IPS DF 6.9 (cell line): ENCODE results near the gene WDR13.

Experiments
- DNase-seq: peaks from one replicate; pipeline ENCODE4 v3.0.0-alpha.2; 2013; ENCODE audit warnings: low read depth, low spot score
- H3K27ac ChIP-seq: one replicate; pipeline ENCODE4 v1.5.1; 2013; ENCODE audit warnings: low read length, control low read depth
- H3K27me3 ChIP-seq: 2 replicates; pipeline ENCODE4 v1.6.1; 2013; ENCODE audit warnings: mild to moderate bottlenecking, low read length; ENCODE audit not compliant: control insufficient read depth, insufficient read depth
- H3K36me3 ChIP-seq: 2 replicates; pipeline ENCODE4 v1.6.1; 2013; ENCODE audit warnings: low read length; ENCODE audit not compliant: control insufficient read depth, insufficient read depth
- H3K4me1 ChIP-seq: 2 replicates; pipeline ENCODE4 v1.6.1; 2013; ENCODE audit warnings: low read length; ENCODE audit not compliant: control insufficient read depth, insufficient read depth
- H3K4me3 ChIP-seq: 2 replicates; pipeline ENCODE4 v1.5.1; 2013; ENCODE audit warnings: mild to moderate bottlenecking, low read length
- H3K9me3 ChIP-seq: 2 replicates; pipeline ENCODE4 v1.6.1; 2013; ENCODE audit warnings: low read length, inconsistent platforms; ENCODE audit not compliant: control insufficient read depth, insufficient read depth
- WGBS: extraction: QIAGEN DNeasy Blood & Tissue Kit; methylation state at CpG from one replicate; pipeline ENCODE4 v1.1.7; 2013; ENCODE audit warnings: mixed read lengths, missing lambda C conversion rate; ENCODE audit not compliant: insufficient read length, insufficient coverage; 5-methylcytosine and 5-hydroxymethylcytosine counted together

Gene WDR13

DNA sequence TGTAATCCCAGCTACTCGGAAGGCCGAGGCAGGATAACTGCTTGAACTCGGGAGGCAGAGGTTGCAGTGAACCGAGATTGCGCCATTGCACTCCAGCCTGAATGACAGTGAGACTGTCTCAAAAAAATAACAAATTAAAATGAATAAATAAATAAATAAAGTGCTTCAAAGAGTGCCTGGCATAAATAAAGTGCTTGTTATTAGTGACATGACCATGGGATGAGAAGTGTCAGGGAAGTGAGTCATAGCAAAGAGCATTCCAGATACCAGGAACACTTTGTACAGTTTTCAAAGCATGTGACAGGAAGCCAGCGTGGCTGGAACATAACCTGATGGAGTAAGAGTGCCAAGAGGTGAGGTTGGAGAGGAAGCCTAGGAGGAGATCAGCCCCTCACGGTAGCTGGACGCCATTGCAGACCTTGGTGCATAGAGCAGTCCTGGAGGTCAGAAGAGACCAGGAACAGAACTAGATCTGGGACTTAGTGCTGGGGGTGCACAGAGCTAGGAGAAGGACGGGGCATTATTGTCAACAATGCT, 6.0 kb upstream of the WDR13 start:
- no peak overlapping the region for H3K4me3 ChIP-seq
- no peak overlapping the region for H3K27ac ChIP-seq
- WGBS, result no CpG with 5 or more reads among the region's 9 CpGs
- no peak for DNase-seq
- no peaks in the 10 kb centered on the region for H3K27me3 ChIP-seq
- H3K4me1 ChIP-seq, result no peaks in the 10 kb centered on the region
- no peaks in the 10 kb centered on the region for H3K36me3 ChIP-seq
- no peaks in the 10 kb centered on the region for H3K9me3 ChIP-seq

GRCh38 chrX:48592971-48593370, 4.3 kb upstream of the WDR13 start:
- Histone ChIP-seq H3K4me1 (no peaks in the 10 kb centered on the region), H3K36me3 (no peaks in the 10 kb centered on the region), H3K9me3 (no peaks in the 10 kb centered on the region), H3K4me3 (no peak overlapping the region), H3K27ac (no peak overlapping the region), H3K27me3 (no peaks in the 10 kb centered on the region)
- no peak for DNase-seq
- no CpG with 5 or more reads among the region's 5 CpGs for WGBS

DNA sequence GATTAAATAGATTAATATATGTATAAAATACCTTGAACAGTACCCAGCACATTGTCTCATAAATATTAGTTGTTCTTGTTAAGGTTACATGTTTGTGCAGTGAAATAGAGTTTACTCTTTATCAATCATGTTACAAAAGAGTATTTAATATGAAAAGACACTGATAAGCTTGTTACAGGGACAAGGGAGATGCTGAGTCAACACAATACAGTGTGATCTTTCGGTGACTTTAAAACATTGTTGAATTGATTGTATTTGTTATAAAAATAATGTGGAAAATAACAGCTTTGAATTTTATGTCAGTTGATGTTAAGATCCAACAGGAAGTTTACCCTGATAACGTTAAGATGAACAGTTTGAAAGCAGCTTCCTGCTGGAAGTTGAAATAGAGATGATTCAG, 1.4 kb upstream of the WDR13 start:
- Histone ChIP-seq H3K36me3 (peaks cover 3% of the 10 kb centered on the region; the same call in 1 of the 2 replicates), H3K9me3 (no peaks in the 10 kb centered on the region), H3K4me3 (no peak overlapping the region), H3K27ac (no peak overlapping the region), H3K27me3 (no peaks in the 10 kb centered on the region), H3K4me1 (no peaks in the 10 kb centered on the region)
- no peak for DNase-seq
- no CpG with 5 or more reads among the region's 2 CpGs for WGBS

- no peak for DNase-seq
- WGBS, result no CpG with 5 or more reads among the region's 25 CpGs
- H3K36me3 ChIP-seq, result peaks cover 6% of the 10 kb centered on the region; the same call in 1 of the 2 replicates
- no peaks in the 10 kb centered on the region for H3K9me3 ChIP-seq
- no peaks in the 10 kb centered on the region for H3K27me3 ChIP-seq
- no peak overlapping the region for H3K27ac ChIP-seq
- H3K4me1 ChIP-seq, result no peaks in the 10 kb centered on the region
- H3K4me3 ChIP-seq, result no peak overlapping the region
These were observed 1.3 kb downstream of the WDR13 start for GRCh38 chrX:48598614-48599013.

GRCh38 chrX:48599341-48599740, 2.0 kb downstream of the WDR13 start:
- no peaks in the 10 kb centered on the region for H3K9me3 ChIP-seq
- no peak for DNase-seq
- no peaks in the 10 kb centered on the region for H3K4me1 ChIP-seq
- peaks cover 6% of the 10 kb centered on the region; the same call in 1 of the 2 replicates for H3K36me3 ChIP-seq
- no CpG with 5 or more reads among the region's 20 CpGs for WGBS
- H3K27ac ChIP-seq, result no peak overlapping the region
- no peaks in the 10 kb centered on the region for H3K27me3 ChIP-seq
- H3K4me3 ChIP-seq, result no peak overlapping the region

DNA sequence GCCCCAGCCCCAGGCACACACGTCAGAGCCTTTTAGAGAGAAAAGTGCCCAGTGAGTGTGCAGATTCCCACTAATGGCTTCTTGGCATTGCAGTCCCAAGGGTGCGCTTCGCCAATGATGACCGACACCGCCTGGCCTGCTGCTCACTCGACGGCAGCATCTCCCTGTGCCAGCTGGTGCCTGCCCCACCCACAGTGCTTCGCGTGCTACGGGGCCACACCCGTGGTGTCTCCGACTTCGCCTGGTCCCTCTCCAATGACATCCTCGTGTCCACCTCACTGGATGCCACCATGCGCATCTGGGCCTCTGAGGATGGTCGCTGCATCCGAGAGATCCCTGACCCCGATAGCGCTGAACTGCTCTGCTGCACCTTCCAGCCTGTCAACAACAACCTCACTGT, 2.9 kb downstream of the WDR13 start:
- no peak for DNase-seq
- Histone ChIP-seq H3K9me3 (no peaks in the 10 kb centered on the region), H3K4me1 (no peaks in the 10 kb centered on the region), H3K27me3 (no peaks in the 10 kb centered on the region), H3K36me3 (peaks cover 6% of the 10 kb centered on the region; the same call in 1 of the 2 replicates), H3K4me3 (no peak overlapping the region), H3K27ac (no peak overlapping the region)
- no CpG with 5 or more reads among the region's 19 CpGs for WGBS

- no peak for DNase-seq
These were observed 4.6 kb downstream of the WDR13 start for GRCh38 chrX:48601741-48602394.

DNA sequence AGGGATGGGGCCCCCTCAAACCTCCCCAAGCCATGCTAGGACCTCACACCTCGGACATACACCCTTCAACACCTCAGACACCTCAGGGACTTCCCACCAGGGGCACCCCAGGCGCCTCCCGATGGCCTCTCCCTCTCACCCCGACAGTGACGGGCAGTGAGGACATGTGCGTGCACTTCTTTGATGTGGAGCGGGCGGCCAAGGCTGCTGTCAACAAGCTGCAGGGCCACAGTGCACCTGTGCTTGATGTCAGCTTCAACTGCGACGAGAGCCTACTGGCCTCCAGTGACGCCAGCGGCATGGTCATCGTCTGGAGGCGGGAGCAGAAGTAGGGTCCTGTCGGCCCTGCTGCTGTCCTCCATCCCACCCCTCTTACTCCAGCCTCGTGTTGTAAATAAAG, 7.4 kb downstream of the WDR13 start:
- H3K9me3 ChIP-seq, result no peaks in the 10 kb centered on the region
- 0 out of 2 replicates have a peak, but pooled peaks cover 3% of the 10 kb centered on the region for H3K36me3 ChIP-seq
- no peak overlapping the region for H3K4me3 ChIP-seq
- no peak for DNase-seq
- H3K27me3 ChIP-seq, result no peaks in the 10 kb centered on the region
- H3K27ac ChIP-seq, result no peak overlapping the region
- WGBS, result no CpG with 5 or more reads among the region's 16 CpGs
- 0 out of 2 replicates have a peak, but pooled peaks cover 1% of the 10 kb centered on the region for H3K4me1 ChIP-seq

More at GRCh38 chrX:48601741-48602394, 4.6 kb downstream of the WDR13 start:
- no peaks in the 10 kb centered on the region for H3K9me3 ChIP-seq
- H3K36me3 ChIP-seq, result peaks cover 6% of the 10 kb centered on the region; the same call in 1 of the 2 replicates
- no peaks in the 10 kb centered on the region for H3K27me3 ChIP-seq
- H3K4me3 ChIP-seq, result no peak overlapping the region
- 0 out of 2 replicates have a peak, but pooled peaks cover 1% of the 10 kb centered on the region for H3K4me1 ChIP-seq
- H3K27ac ChIP-seq, result no peak overlapping the region
- WGBS, result no CpG with 5 or more reads among the region's 17 CpGs

DNA sequence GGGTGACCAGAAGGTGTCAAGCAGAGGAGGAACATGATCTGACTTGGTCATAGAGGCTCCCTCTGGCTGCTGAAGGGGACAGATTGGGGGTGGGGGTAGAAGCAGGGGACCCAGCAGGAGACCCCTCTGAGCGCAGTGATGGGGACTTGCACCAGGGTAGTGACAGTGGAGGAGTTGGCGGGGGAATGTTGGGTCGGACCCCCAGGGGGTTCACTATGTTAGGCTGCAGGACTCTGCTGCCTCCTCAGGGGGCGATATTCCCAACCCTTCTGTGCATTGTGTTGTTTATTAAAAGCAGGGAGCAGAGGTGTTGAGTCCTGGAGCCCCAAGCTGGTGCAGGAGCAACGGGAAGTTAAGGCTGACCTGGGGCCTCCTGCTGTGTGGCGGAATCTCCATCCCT, 8.8 kb downstream of the WDR13 start:
- Histone ChIP-seq H3K27me3 (no peaks in the 10 kb centered on the region), H3K4me3 (no peak overlapping the region), H3K36me3 (0 out of 2 replicates have a peak, but pooled peaks cover 3% of the 10 kb centered on the region), H3K4me1 (0 out of 2 replicates have a peak, but pooled peaks cover 1% of the 10 kb centered on the region), H3K27ac (no peak overlapping the region), H3K9me3 (no peaks in the 10 kb centered on the region)
- no peak for DNase-seq
- WGBS, result no CpG with 5 or more reads among the region's 6 CpGs

DNA sequence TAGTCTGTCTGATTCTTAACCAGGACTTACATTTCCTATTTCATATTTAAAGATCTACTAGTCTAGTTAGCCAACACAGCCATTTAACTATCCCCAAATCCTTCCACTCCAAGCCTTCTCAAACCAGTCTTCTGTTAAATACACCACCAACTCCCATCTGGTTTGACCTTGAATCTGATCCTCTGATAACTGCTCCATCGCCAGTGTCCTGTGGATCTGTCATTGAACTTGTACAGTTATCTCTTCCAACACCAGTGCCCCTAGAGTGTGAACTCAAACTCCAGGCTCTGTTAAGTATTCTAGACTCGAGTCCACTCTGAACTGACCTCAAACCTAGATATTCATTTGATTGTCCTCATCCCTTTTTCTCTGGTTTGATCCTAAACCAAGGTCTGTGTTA, 14.4 kb downstream of the WDR13 start:
- Histone ChIP-seq H3K9me3 (no peaks in the 10 kb centered on the region), H3K4me3 (no peak overlapping the region), H3K36me3 (no peaks in the 10 kb centered on the region), H3K27ac (no peak overlapping the region), H3K4me1 (0 out of 2 replicates have a peak, but pooled peaks cover 1% of the 10 kb centered on the region), H3K27me3 (no peaks in the 10 kb centered on the region)
- no peak for DNase-seq
- WGBS, result no CpG with 5 or more reads among the region's 2 CpGs
